DOHH2 (cell line): ENCODE measurements around the gene MAST3.

Experiments used
- H3F3A ChIP-seq: fragments of 200-600 bp; sonication (generic), shearing (Covaris generic); 2 replicates; pipeline ENCODE4 v1.6.0; 2016; ENCODE audit warnings: antibody characterized with exemption, mild to moderate bottlenecking; ENCODE audit not compliant: control insufficient read depth, insufficient read depth
- H3K27ac ChIP-seq: fragments of 200-600 bp; sonication (generic); 2 replicates; pipeline ENCODE4 v1.5.1; 2014; ENCODE audit warnings: low read depth, mild to moderate bottlenecking, low read length, moderate library complexity
- H3K27me3 ChIP-seq: fragments of 200-600 bp; sonication (generic); 2 replicates; pipeline ENCODE4 v1.6.1; 2014; ENCODE audit warnings: mild to moderate bottlenecking, low read length, mixed read lengths; ENCODE audit not compliant: control insufficient read depth
- H3K36me3 ChIP-seq: fragments of 200-600 bp; sonication (generic); 2 replicates; pipeline ENCODE4 v1.6.1; 2014; ENCODE audit warnings: mild to moderate bottlenecking, low read length, moderate library complexity, mixed read lengths; ENCODE audit not compliant: control insufficient read depth
- H3K4me1 ChIP-seq: fragments of 200-600 bp; sonication (generic); 2 replicates; pipeline ENCODE4 v1.6.1; 2014; ENCODE audit warnings: mild to moderate bottlenecking, low read length, mixed read lengths; ENCODE audit not compliant: control insufficient read depth
- H3K4me2 ChIP-seq: fragments of 200-600 bp; sonication (generic); 2 replicates; pipeline ENCODE4 v1.6.0; 2014; ENCODE audit warnings: mild to moderate bottlenecking, low read length, moderate library complexity
- H3K4me3 ChIP-seq: fragments of 200-600 bp; sonication (generic); 2 replicates; pipeline ENCODE4 v1.5.1; 2014; ENCODE audit warnings: mild to moderate bottlenecking, low read length, mixed read lengths
- H3K79me2 ChIP-seq: fragments of 200-600 bp; sonication (generic); 2 replicates; pipeline ENCODE4 v1.6.1; 2014; ENCODE audit warnings: mild to moderate bottlenecking, low read length, mixed read lengths; ENCODE audit not compliant: control insufficient read depth
- H3K9me2 ChIP-seq: fragments of 200-600 bp; sonication (generic); replicated peaks from 2 replicates; pipeline ENCODE4 v1.6.1; 2014; ENCODE audit warnings: mild to moderate bottlenecking, low read length, mixed read lengths; ENCODE audit not compliant: control insufficient read depth
- H3K9me3 ChIP-seq: fragments of 200-600 bp; sonication (generic); 2 replicates; pipeline ENCODE4 v1.6.1; 2014; ENCODE audit warnings: antibody characterized with exemption, low read length, mixed read lengths; ENCODE audit not compliant: control insufficient read depth, insufficient read depth
- H4K20me1 ChIP-seq: fragments of 200-600 bp; sonication (generic); 2 replicates; pipeline ENCODE4 v1.6.0; 2014; ENCODE audit warnings: low read depth, mild to moderate bottlenecking, antibody characterized with exemption, low read length, moderate library complexity; ENCODE audit not compliant: control insufficient read depth, insufficient read depth
- EZH2phosphoT487 ChIP-seq: fragments of 200-600 bp; sonication (generic); IDR thresholded peaks from 2 replicates; pipeline ENCODE4 v1.6.1; 2017; ENCODE audit warnings: borderline replicate concordance, mild to moderate bottlenecking, antibody characterized with exemption, low read length, moderate library complexity, mixed read lengths
- TF ChIP-seq, protein P1 (sequence below): fragments of 200-600 bp; sonication (generic); IDR thresholded peaks from one replicate; pipeline ENCODE4 v1.5.1; 2014; ENCODE audit warnings: antibody characterized with exemption, mild to moderate bottlenecking, low read depth, low read length; ENCODE audit not compliant: poor library complexity, severe bottlenecking

The MAST3 gene

DNA sequence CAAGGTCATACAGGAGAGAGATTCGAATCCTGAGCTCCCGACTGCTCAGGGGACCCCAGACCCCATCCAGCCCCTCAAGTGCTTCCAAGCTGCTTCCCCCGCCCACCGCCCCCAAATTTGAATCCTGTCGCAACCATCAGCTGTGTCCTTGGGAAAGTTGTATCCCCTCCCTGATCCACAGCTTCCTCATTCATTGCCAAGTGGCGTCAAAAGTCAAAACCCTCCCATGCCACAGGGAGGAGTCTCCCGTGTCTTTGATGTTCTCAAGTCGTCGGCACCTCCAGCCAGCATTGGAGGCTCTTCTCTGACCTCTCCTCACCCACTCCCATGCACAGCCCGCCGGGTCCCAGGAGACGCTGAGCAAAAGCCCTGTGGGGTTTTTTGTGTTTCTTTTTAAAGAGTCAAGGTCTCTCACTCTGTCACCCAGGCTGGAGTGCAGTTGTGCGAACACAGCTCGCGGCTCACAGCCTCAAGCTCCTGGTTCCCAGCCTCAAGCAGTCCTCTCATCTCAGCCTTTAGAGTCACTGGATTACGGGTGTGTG, 73.2 kb downstream of the MAST3 start:
- Histone ChIP-seq H3K27ac (peak overlapping the region; percentile 97), H3K4me2 (peak overlapping the region; percentile 99), H3K36me3 (peaks cover 43% of the 10 kb centered on the region), H4K20me1 (peaks cover 9% of the 10 kb centered on the region), H3F3A (peaks cover 33% of the 10 kb centered on the region), H3K4me1 (peaks cover 66% of the 10 kb centered on the region), H3K27me3 (no peaks in the 10 kb centered on the region), H3K79me2 (peaks cover 35% of the 10 kb centered on the region), H3K9me2 (no peaks in the 10 kb centered on the region), H3K4me3 (peak overlapping the region; percentile 96), H3K9me3 (no peaks in the 10 kb centered on the region)
- TF ChIP-seq, protein P1, sequence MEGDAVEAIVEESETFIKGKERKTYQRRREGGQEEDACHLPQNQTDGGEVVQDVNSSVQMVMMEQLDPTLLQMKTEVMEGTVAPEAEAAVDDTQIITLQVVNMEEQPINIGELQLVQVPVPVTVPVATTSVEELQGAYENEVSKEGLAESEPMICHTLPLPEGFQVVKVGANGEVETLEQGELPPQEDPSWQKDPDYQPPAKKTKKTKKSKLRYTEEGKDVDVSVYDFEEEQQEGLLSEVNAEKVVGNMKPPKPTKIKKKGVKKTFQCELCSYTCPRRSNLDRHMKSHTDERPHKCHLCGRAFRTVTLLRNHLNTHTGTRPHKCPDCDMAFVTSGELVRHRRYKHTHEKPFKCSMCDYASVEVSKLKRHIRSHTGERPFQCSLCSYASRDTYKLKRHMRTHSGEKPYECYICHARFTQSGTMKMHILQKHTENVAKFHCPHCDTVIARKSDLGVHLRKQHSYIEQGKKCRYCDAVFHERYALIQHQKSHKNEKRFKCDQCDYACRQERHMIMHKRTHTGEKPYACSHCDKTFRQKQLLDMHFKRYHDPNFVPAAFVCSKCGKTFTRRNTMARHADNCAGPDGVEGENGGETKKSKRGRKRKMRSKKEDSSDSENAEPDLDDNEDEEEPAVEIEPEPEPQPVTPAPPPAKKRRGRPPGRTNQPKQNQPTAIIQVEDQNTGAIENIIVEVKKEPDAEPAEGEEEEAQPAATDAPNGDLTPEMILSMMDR, result no peak
- no peak for TF ChIP-seq EZH2phosphoT487

DNA sequence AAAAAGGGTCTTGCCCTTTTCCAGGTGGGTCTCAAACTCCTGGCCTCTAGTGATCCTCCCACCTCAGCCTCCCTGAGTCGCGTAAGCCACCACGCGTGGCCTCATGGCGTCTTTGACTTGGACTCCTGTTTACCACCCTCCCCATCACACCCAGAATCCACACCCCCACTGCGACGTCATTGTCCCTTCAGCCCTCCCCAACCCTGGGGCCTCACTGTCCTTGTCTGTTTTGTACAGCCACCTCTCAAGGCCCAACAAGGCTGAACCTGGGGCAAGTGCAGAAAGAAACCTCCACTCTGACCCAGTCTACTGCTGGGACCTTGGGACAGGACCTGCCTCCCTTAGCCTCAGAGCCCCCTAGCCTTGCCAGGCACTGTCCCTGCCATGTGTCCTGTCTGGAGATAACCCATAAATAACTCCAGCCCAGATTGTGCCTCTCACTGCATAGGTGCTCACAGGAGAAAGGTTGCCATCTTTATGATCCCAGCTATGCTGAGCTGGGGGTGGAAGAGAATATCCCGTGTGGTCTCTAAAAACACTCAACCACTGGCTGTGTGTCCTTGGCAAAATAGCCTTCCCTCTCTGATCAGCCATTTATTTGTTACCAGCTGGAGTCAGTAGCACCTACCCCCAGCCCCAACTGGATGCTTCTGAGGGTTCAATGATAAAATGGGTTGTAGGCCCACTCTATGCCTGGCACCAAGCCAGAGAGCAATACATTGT, 74.2 kb downstream of the MAST3 start:
- H3K36me3 ChIP-seq, result peaks cover 46% of the 10 kb centered on the region
- H3K4me1 ChIP-seq, result peaks cover 72% of the 10 kb centered on the region
- no peak for TF ChIP-seq EZH2phosphoT487
- TF ChIP-seq, protein P1, result no peak
- peaks cover 43% of the 10 kb centered on the region for H3K79me2 ChIP-seq
- no peaks in the 10 kb centered on the region for H3K9me2 ChIP-seq
- peak overlapping the region; percentile 96 for H3K4me3 ChIP-seq
- H3K27me3 ChIP-seq, result no peaks in the 10 kb centered on the region
- H3K9me3 ChIP-seq, result no peaks in the 10 kb centered on the region
- peak overlapping the region; percentile 97 for H3K27ac ChIP-seq
- H3K4me2 ChIP-seq, result peak overlapping the region; percentile 99
- H3F3A ChIP-seq, result peaks cover 33% of the 10 kb centered on the region
- peaks cover 9% of the 10 kb centered on the region for H4K20me1 ChIP-seq

DNA sequence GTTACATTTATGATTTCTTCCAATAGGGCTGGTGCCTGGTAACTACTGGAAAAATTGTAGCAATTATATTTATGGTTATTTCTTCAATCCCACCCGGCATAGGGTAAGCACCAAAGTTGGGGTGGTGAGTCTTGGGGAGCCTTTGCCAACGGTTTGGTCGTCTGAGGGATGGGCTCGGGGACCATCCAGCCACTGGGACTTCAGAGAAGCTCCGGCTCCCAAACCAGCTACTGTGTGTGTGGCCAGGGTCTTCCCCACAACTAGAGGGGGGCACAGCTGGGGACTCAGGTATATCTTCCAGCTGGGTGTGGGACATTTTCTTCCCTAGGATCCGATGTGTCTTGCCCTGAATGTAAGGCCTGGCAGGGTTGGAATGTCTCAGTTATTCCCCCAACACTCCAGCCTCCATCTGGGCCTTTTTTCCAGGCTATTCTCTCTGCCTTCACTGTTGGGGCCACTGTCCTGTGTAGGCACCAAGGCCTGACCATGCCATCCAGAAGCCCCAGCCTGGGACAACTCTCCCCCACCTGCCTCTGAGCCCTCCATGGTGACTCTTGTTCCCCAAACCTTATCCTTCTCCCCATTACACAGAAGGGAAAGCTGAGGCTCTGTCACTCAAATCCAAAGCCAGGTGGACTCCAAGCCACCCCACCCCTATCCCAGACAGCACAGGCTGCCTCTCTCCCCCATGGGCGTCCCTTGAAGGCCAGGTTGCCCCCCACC, 74.9 kb downstream of the MAST3 start:
- H3K27ac ChIP-seq, result peak overlapping the region; percentile 97
- H3K36me3 ChIP-seq, result peaks cover 46% of the 10 kb centered on the region
- TF ChIP-seq, protein P1, result no peak
- no peak for TF ChIP-seq EZH2phosphoT487

More for the DNA sequence above, 74.9 kb downstream of the MAST3 start:
- peaks cover 49% of the 10 kb centered on the region for H3K79me2 ChIP-seq
- H4K20me1 ChIP-seq, result peaks cover 9% of the 10 kb centered on the region
- H3F3A ChIP-seq, result peaks cover 33% of the 10 kb centered on the region
- no peaks in the 10 kb centered on the region for H3K27me3 ChIP-seq
- peaks cover 80% of the 10 kb centered on the region for H3K4me1 ChIP-seq
- peak overlapping the region; percentile 96 for H3K4me3 ChIP-seq
- no peaks in the 10 kb centered on the region for H3K9me2 ChIP-seq
- no peaks in the 10 kb centered on the region for H3K9me3 ChIP-seq
- H3K4me2 ChIP-seq, result peak overlapping the region; percentile 99
